GM10266 (cell line): ENCODE measurements around the gene EIF1B.
A peak's percentile ranks its signal among the peaks of the same experiment; 100 is the strongest.

Experiments used
- DNase-seq: peaks from one replicate; pipeline ENCODE4 v3.0.0; 2012; ENCODE audit errors: extremely low spot score
- CTCF ChIP-seq: IDR thresholded peaks from 2 replicates; pipeline ENCODE4 v1.5.1; 2012; ENCODE audit warnings: mild to moderate bottlenecking, low read depth; ENCODE audit not compliant: control insufficient read depth, insufficient read depth; ENCODE audit errors: missing control alignments

EIF1B gene

GRCh38 chr3:40333852-40334251, 24.3 kb downstream of the EIF1B start:
- no peak for DNase-seq

DNA sequence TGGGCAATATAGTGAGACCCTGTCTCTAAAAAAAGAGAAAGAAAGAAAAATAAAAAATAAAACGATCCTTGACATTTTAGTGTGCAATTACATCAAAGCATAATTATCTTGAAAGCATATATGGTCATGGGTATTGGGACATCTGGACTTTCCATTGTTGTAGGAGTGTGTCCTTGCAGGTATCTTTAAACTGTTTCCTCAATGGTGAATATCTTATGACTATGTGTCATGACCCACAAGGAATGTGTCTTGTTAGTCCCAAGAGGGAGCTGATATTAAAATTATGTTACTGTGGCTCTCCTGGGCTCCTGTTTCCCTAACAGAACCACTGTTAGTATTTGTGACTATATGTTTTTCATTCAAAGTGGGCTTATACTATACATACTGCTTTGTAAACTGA, 26.6 kb downstream of the EIF1B start:
- TF ChIP-seq CTCF: no peak
- DNase-seq: no peak

More at GRCh38 chr3:40333852-40334251, 24.3 kb downstream of the EIF1B start:
- no peak for TF ChIP-seq CTCF

DNA sequence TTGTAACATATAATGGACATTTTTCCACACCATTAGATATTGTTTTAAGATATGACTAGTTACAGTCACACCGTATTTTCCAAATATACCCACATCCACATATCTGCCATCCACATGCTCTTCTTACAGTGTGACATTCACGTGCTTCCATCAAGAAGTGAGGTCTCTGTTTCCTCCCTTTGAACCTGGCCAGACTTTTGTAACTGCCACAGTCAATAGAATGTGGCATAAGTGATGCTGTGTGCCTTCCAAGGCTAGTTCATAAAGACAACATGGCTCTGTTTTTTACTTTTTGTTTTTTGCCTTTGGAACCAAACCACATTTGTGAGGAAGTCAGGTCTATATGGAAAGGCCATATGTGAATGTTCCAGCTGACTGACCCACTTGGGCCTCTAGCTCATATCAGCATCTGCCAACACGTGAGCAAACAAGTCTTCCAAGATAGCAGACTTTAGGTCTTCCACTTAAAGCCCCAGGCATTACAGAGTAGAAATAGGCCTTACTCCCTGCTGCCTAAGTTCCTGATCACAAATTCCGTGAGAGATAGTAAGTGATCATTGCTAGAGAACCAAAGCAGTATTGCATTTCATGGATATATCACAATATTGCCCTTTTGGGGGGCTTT, 27.1 kb downstream of the EIF1B start:
- TF ChIP-seq CTCF: no peak
- no peak for DNase-seq

- TF ChIP-seq CTCF: no peak
- DNase-seq: peak; percentile 42
These were observed 27.9 kb downstream of the EIF1B start for GRCh38 chr3:40337136-40338108.

GRCh38 chr3:40339871-40340270, 30.4 kb downstream of the EIF1B start:
- DNase-seq: no peak
- no peak for TF ChIP-seq CTCF

GRCh38 chr3:40340541-40341170, 31.1 kb downstream of the EIF1B start:
- DNase-seq: no peak
- TF ChIP-seq CTCF: no peak
